ENCODE measurements around the gene LSM14A.
"Not testable (repeated sequence)": the region's sequence is repeated elsewhere in the genome, so short reads cannot be mapped to it uniquely, and the experiment has no call there.

- TF ChIP-seq CTCF, POLR2AphosphoS5 (IDR thresholded peaks at IDR 0.05): not testable (repeated sequence)
These were observed 44.5 kb downstream of the LSM14A start for GRCh38 chr19:34216745-34217219.
